EH (cell line): Measurements from ENCODE around the gene CSMD2.
"Not testable (repeated sequence)": the region's sequence is repeated elsewhere in the genome, so short reads cannot be mapped to it uniquely, and the experiment has no call there.

Source experiments
- DNase-seq: peaks from one replicate; pipeline ENCODE4 v3.0.0-alpha.2; 2015; ENCODE audit warnings: low read depth

CSMD2 gene

DNA sequence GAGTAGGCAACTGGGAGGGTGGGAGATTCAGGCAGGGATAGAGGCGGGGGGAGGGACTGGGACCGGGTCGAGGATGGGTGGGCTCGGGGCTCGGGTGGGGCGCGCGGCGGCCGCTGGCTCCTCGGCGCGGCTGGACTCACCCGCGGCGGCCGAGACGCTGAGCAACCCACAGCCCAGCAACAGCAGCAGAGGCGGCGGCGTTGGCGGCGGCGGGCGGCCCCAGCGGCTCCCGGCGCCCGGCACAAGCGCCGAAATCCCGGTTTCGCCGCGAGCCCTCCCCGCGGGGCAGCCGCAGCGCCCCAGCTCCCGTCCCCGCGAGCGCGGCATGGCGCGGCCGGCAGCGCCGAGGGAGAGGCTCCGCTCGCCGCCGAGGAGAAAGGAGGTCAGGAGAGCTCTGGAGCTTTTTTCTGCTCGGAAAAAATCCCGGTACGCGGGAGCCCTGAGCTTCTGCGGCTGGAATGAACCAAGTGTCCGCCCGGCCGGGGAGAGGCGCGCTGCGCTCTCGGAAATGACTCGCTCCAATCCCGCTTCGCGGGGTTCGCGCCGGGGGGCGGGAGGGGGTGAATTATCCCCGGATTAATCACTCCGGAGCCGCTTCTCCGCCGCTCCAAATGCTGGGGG is at the start of gene CSMD2:
CSMD2 (minus strand) TSS at position 460 of the 621 bp plus-strand sequence; CDS start at position 327, 133 bp downstream.
- peak; percentile 69 for DNase-seq

- DNase-seq: no peak
Measured at GRCh38 chr1:34213956-34214355, 48.9 kb upstream of the CSMD2 start.

DNA sequence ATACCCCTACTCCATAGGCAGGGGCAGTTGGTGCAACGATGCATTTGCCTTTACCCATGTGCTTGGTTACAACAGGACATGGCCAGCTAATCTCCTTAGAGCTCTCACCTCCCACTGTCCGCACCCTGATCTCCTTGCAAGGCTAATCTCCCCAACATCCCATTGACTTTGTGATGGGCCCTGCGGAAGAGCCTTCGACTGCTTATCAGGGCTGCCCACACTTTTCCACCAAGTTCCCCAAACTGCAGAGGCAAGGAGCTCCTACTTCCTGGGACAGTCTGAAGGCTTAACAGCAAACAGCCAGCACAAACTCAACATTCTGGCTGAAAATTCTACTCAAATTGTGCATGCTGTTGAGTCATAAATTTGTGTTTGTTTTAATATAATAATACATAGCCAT is 47.6 kb upstream of the CSMD2 start:
- DNase-seq: no peak

- DNase-seq: peak; percentile 13
Measured at GRCh38 chr1:34199927-34200326, 34.9 kb upstream of the CSMD2 start.

- no peak for DNase-seq
Measured at GRCh38 chr1:34192621-34193020, 27.6 kb upstream of the CSMD2 start.

- DNase-seq: no peak
Measured at GRCh38 chr1:34190692-34191091, 25.7 kb upstream of the CSMD2 start.

GRCh38 chr1:34188985-34189384 is 24.0 kb upstream of the CSMD2 start:
- no peak for DNase-seq

DNA sequence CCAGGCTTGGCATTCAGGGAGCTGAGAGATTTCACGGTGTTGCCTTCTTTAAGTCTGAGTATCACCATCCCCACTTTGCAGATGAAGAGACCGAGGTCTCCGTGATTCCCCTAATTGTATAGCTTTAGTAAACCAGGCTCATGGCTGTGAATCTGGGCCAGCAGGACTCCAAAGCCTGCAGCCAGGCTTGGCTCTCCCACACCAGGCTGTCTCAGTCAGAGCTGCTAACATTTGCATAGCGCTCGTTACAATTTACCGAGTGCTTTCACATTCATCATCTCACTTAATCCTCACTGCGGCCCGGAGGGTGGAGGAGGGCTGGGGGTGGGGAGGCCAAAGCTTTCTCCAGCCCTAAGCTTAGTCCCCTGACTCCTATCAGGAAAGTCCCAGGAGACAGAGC is 23.4 kb upstream of the CSMD2 start:
- no peak for DNase-seq

- DNase-seq: no peak
Measured at GRCh38 chr1:34186741-34187494, 21.9 kb upstream of the CSMD2 start.

GRCh38 chr1:34183381-34183780 is 18.4 kb upstream of the CSMD2 start:
- not testable (repeated sequence) for DNase-seq

- DNase-seq: peak; percentile 4
Measured at GRCh38 chr1:34178072-34178471, 13.0 kb upstream of the CSMD2 start.

DNA sequence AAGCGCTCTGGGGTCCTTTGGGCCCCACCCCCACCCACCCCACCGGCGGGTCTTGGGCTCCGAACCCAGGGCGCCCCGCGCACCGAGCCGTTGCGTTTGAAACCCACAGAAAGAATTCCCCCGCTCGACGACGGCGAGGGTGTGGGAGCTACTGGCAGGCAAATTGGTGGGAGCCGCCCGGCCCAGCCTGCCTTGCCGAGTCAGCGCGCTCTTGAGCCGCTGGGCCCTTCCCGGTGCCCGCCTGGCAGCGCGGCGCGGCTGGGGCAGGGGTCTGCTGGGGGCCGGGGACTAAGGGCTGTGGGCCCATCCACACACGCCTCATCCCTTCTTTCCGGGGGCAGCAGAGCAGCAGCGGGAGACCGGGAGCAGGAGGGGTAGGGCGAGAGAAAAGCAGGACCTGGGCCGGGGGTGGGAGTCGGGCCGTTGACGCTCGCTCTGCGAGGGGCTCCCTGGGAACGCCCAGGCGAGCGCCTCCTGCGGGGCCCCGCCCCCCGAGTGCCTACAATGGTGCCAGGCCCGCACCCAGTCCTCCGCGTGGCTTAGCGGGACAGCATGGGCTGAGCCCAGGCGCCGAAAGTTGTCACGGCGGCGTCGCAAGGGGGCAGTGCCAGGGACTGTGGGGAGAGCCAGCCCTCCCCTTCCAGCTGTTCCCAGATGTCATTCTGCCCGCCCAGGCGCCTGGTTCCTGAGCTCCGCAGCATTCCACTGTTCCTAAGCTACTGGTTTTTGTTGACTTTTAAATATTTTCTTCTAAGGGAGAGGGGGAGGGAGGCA is 12.0 kb upstream of the CSMD2 start, which contains the start of gene C1orf94:
C1orf94 (plus strand) TSS at position 78 of the 774 bp plus-strand sequence. CDS start 883 bp downstream, outside the sequence.
- DNase-seq: no peak

DNA sequence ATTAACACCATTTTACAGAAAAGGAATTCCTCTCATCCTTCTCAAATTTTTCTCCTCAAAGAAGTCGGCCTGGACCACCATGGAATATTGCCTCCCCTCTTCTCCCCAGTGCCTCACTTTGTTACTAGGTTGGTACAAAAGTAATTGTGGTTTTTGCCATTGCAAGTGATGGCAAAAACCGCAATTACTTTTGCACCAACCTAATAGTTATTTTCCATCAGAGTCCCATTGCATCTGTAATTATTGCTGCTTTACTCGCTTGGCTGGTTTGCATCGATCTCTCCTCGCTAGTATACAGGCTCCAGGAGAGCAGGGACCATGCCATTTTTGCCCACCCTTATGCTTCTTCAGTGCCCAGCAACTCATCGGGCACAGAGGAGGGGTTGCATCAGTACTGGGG is 10.7 kb upstream of the CSMD2 start:
- no peak for DNase-seq

DNA sequence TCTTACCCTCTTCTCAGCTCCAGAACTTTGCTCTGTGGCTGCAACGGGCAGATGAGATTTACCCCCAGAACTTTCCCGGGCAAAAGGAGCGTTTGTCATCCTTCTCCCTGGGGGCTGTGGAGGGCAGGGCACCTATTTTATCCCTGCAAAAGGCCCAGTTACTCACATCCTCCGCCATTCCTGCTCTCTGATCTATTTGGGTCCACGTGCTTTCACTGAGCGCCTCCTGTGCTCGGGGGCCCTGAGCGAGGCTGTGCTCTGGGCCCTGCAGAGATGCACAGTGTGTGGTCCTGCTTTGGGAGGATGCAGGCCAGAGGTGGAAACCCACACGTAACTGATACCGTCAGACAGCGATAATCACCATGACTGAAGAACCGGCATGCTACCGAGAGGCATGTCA is 2.4 kb upstream of the CSMD2 start:
- no peak for DNase-seq

DNA sequence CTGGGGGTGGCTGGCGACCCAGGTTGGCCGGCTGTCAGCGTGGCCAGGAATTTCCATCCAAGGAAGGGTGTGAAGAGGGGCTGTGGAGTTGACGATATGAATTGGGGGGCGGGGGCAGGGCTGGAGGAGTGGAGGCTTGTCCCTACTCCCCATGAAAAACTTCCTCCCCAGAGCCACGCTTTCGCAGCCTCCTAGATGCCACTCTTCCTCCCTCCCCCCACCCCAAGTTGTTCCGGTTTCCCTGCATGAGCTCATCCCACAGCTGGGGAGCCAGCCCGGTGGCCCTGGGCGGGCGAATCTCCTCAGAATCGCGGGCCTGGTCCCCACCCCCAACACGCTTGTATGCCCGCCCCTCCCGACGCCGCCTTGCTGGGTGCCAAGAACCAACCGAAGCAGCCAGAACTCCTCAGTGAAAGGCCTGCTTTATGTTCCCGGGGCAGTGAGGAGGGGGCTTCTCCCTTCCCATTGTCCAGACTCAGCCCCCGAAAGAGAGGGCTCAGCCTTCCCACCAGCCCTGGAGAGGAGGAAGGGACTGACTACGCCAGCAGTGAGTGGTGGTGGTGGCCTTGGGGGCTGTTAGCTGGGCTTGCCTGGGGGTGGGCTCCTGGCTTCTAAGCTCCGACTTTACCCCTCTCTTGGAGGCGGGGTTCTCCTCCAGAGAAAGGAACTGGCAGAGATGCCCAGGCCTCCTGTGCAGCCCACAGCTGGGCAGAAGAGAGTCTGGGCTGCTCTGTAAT is 1.8 kb upstream of the CSMD2 start:
- peak; percentile 39 for DNase-seq

DNA sequence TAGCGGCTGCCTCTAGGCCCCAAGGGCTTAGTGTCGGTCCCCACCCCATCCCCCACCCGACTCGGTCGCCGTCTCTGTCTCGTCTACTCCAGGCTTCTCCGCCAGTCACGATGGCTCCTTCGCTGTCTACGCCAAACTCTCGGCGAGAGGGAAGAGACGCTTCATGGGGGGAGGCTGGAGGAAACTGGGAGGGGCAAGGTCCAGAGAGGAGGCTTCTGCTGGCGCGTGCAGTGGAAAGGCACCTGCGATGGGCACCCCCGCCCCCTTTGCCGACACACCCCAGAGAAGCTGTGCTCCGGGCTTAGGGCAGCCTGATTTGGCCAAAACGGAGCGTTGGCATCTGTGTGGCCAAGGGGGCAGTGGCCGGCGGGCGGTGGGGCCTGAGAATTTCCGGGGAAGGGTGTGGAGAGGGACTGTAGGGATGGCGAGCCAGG is 1.2 kb upstream of the CSMD2 start:
- peak; percentile 11 for DNase-seq

- DNase-seq: no peak
Measured at GRCh38 chr1:34165422-34165921, 442 bp upstream of the CSMD2 start.

DNA sequence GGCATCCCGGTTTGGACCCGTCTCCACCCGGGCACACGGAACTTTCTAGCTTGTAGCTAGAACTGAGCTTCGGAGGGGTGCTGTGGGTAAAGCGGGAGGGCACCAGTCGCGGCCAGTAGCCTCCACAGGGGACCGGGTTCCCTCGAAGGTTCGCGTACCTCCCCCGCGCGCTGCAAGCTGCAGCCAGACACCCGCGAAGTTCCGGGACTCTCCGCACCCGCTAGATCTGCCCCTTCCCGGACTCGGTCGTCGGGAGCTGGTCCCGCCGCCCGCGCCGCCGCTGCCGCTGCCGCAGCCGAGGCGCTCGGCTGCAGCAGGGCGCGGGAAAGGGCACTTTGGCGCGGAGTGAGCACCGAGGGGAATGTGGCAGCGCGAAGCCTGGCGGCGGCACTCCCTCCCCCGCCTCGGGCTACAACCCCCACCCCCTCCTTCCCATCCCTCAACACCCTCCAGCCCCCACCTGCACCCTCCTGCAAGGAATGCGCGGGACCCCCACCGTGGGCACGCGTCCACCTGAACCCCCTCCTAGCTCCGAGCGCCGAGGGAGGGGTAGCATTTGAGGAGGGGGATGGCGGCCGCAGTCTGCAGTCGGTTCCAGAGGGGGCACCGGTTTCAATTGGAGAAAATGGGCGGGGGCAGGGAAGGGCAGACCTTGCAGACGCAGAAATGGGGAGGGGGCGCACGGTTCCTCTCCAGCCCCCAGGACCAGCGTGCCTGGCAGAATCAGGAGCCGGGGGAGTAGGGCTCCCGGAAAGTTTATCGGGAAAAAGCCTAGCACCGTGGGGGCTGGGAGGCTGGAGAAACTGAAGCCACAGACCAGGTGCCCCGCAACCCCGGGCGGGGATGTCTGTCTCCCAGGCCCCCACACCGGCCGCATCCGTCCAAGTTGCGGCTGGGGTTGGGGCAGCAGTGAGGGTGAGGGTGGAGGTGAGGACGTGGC is 968 bp downstream of the CSMD2 start:
- peak; percentile 36 for DNase-seq

DNA sequence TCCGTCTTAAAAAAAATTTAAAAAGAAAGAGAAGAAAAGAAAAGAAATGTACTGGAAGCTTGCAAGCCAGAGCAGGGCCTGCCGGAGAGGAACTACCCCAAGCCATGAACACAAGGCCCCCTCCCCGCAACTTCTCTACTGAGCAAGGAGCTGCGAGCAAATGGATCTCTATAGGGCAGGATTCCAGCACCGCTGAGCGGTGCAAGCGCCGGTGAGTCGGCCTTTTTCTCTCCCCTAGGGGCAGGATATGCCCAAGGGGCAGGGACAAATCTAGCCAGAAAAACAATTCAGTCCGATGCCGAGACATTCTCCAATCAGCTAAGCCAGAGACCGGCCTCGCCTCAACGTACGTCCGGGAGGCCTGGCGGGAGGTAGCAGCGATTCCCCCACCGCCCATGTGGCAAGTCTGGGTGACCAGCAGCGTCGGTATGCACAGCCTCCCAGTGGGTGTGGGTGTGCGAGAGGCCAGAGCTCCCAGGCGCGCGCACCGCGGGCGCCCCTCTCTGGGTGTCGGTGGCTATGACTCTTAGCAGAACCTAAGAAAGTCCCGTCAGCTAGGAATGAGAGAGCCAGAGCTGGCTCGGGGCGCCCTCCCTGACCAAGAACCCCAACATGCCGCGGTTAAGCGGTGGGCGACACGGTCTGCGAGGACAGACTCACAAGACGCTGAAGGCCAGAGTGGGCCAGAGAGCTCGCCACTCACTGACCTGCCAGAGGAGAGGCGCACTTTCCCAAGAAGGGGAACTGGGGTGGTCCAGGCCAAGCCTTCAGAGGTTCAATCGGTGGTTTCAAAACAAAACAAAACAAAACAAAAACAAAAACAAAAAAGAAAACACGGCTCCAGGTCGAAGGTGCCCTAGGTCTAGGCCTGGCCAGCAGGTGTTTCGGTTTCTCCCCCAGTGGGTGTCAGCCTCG is 1.9 kb downstream of the CSMD2 start:
- DNase-seq: peak; percentile 97

DNA sequence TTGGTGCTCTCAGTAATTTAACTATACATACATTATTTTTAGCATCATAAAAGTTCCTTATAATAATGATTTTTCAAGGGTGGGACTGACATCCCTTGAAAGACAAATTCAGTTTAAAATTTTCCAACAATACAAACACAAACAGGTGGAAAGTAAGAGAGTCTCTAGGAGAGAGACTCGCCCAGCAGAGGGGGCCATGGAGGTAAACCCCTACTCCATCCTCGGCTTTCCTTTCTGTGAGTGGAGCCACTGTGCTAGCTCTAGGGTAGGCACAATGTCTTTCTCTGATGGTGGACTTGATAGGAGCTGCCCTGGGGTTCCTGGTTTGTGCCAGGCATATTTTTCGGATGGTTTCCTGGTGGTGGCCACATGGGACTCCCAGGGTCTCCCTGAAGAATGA is 8.3 kb downstream of the CSMD2 start:
- no peak for DNase-seq
